H1 (cell line): ENCODE results near the gene OR2T11.

Source experiments
- BCL11A ChIP-seq, 2 experiments: IDR thresholded peaks; one replicate each; pipeline ENCODE4 v1.6.1; 2011; ENCODE audit warnings: low read depth in 2 of 2, low read length in 2 of 2, mild to moderate bottlenecking in 2 of 2
- CTCF ChIP-seq, 3 experiments: IDR thresholded peaks; 1 replicate in 2 of 3; 2 replicates in 1 of 3; pipeline versions ENCODE4 v1.5.1 to v1.6.1; 2011; ENCODE audit warnings: low read length in 3 of 3, mild to moderate bottlenecking in 3 of 3, inconsistent platforms in 2 of 3, low read depth in 1 of 3, moderate library complexity in 1 of 3; ENCODE audit not compliant: insufficient read depth in 1 of 3; ENCODE audit errors: control extremely low read depth in 1 of 3
- POLR2A ChIP-seq, 2 experiments: IDR thresholded peaks; 1 replicate in 1 of 2; 2 replicates in 1 of 2; pipeline ENCODE4 v1.6.1; 2011; ENCODE audit warnings: low read depth in 2 of 2, low read length in 2 of 2, mild to moderate bottlenecking in 2 of 2; ENCODE audit errors: control extremely low read depth in 1 of 2
- RAD21 ChIP-seq, 2 experiments: IDR thresholded peaks in 1 of 2; conservative IDR thresholded peaks in 1 of 2; 2 replicates each; pipeline ENCODE4 v1.6.1; 2011; ENCODE audit warnings: low read depth in 2 of 2, low read length in 2 of 2, improper control_type of control experiment in 1 of 2, inconsistent platforms in 1 of 2, mild to moderate bottlenecking in 1 of 2, moderate library complexity in 1 of 2
- RFX5 ChIP-seq: IDR thresholded peaks from 2 replicates; pipeline ENCODE4 v1.6.1; 2011; ENCODE audit warnings: low read depth, low read length, improper control_type of control experiment, borderline replicate concordance

- TF ChIP-seq POLR2A (IDR thresholded peaks at IDR 0.05; ENCODE audit: control extremely low read depth in 1 of 2, low read depth in 2 of 2, low read length in 2 of 2) (no peak), RAD21 (IDR thresholded peaks at IDR 0.05 in 1 of 2, conservative IDR thresholded peaks at IDR 0.05 in 1 of 2; ENCODE audit: low read depth in 2 of 2, low read length in 2 of 2) (no peak), RFX5 (no peak), CTCF (IDR thresholded peaks at IDR 0.05; ENCODE audit: control extremely low read depth in 1 of 3, insufficient read depth in 1 of 3, low read depth in 1 of 3, low read length in 3 of 3) (no peak), BCL11A (IDR thresholded peaks at IDR 0.05; ENCODE audit: low read depth in 2 of 2, low read length in 2 of 2) (no peak)
Measured at GRCh38 chr1:248625166-248625565, 9.7 kb downstream of the OR2T11 start.
